Islet of Langerhans (tissue), 1 donor: Measurements from ENCODE around the gene SMAGP.
"Not testable (repeated sequence)": the region's sequence is repeated elsewhere in the genome, so short reads cannot be mapped to it uniquely, and the experiment has no call there.

Source experiments
- FAIRE-seq: peaks from one replicate; lab custom pipeline; 2011; peaks lifted over from hg19 to GRCh38; lab: Jason Lieb, UNC

Gene SMAGP

DNA sequence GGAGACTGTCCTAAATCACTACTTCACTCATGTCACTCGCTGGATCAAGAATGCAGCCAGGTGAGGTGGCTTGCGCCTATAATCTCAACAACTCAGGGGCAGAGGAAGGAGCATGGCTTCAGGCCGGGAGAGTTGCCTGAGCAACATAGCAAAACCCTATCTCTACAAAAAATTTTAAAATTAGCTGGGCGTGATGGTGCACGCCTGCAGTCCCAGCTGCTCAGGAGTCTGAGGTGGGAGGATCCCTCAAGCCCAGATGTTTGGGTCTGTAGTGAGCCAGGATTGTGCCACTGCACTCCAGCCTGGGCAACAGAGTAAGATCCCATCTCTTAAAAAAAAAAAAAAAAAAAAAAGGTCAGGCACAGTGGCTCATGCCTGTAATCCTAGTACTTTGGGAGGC lies 5.9 kb downstream of the SMAGP start:
- no peak for FAIRE-seq

DNA sequence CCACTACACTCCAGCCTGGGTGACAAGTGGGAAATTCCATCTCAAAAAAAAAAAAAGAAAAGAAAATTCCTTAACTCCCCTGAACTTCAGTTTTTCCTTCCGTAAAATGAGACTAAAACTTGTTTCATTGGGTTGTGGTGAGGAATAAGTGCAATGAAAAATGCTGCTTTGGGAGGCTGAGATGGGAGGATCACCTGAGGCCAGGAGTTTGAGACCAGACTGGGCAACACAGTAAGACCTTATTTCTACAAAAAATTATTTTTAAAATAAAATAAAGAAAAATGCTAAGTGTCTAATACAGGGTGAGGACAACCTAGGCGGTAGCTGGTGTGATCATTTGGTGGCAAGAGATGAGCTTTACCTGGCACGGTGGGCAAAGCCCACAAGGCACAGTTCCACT lies 6.9 kb downstream of the SMAGP start:
- FAIRE-seq, result no peak

- FAIRE-seq, result no peak
Measured at GRCh38 chr12:51262758-51263177, 7.4 kb downstream of the SMAGP start.

- not testable (repeated sequence) for FAIRE-seq
Measured at GRCh38 chr12:51259600-51259999, 10.6 kb downstream of the SMAGP start.

DNA sequence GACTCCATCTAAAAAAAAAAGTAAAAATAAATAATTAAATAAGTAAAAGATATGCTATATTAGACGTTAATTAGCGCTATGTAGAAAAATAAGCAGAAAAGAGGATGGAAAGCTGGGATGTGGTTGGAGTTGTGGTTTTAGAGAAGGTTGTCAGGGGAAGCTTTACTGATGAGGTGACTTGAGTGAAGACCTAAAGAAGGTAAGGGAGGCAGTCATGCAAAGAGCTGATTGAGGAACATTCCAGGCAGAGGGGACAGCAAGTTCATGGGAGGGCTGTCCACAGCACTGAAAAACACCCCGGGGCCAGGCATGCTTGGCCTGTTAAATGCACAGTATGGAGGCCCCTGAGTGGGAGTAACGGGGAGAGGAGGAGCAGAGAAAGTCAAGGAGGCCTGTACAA lies 15.7 kb downstream of the SMAGP start:
- FAIRE-seq, result no peak

DNA sequence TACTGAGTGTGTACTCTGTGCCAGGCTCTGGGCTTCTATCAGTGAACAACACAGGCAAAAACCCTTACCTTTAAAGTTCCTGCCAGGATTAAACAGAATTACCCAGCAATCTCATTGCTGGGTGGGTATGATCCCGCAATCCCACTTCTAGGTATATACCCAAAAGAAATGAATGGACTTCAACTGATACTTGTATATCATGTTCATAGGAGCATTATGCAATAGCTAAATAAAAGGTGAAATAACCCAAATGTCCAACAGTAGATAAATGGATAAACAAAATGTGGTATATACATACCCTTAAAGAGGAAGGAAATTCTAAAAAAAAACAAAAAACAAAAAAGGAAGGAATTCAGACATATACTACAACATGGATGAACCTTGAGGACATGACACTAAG lies 16.9 kb downstream of the SMAGP start:
- no peak for FAIRE-seq

DNA sequence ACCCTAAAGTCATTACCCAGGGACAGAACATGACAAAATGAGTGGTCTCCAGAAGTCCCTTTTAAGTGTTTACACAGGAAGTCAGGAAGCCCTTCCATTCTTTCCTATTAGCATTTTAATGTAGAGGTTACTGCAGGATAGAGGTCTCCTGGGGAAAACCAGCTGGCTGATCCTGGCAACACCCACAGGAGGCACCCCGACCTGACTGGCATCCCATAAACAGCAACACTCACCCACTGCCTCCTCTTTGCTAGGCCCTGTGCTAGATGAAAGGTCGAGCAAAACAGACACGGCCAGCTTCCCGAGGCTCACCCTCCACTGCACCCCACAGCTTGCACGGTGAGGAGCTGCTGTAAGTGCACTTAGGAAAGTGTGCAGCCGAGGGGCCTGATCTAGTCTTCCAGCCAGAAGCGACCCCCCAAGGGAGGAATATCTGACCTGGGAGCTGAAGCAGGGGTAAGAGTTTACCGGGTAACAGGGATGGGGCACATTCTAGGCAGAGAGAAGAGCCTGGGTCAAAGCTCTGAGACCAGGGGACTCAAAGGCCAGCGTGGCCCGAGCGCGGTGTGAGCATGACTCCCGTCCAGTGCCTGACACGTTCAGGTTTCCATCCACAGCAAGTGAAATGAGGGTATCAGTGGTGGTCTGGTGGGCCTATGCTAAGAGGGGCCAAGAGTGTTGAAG lies 22.6 kb downstream of the SMAGP start:
- no peak for FAIRE-seq

GRCh38 chr12:51246254-51246853 lies 23.9 kb downstream of the SMAGP start:
- no peak for FAIRE-seq

DNA sequence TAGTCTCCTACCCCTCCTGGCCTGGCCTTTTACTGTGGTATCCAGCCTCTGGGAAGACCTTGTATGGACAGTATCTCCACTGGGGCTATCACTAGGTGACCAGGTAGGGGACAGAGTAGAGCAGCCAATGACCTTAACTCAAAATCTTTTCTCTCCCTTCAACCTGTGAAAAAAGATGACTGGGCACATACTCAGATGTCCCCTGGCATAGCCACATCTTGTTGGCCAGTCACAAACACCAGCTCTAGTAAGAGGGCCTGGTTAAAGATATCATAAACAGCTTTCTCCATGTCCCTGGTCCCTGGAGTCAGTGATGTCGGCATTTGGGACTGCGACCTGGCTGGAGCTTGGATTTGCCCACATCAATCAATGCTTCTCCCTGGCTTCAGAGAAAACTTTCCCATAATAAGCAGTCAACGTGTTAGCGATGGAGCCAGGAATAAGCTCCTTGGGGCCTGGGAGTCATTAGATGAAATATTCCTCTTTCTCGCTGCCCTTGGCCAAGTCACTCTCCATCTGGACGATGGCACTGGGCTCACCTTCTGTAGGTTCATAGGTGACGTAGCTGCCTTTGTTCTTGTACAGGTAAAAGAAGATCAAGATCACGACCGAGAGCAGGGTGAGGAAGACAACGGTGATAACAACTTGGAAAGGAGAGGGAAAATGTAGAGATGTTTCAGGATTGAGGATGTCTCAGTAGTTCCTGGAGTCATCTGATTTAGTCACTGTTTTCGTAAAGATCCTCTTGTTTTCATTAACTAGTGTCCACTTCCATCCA lies 24.6 kb downstream of the SMAGP start:
- no peak for FAIRE-seq

DNA sequence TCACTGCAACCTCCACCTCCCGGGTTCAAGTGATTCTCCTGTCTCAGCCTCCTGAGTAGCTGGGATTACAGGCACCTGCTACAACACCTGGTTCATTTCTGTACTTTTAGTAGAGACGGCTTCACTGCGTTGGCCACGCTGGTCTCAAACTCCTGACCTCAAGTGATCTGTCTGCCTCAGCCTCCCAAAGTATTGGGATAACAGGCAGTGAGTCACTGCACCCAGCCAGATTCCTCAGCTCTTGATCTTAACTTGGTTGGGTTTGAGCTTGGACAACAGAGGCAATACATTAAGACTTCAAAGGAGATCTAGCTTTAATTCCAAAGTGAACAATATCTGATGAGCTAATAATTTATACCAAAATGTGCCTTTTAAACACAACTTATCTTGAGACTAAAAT lies 25.9 kb downstream of the SMAGP start:
- no peak for FAIRE-seq

DNA sequence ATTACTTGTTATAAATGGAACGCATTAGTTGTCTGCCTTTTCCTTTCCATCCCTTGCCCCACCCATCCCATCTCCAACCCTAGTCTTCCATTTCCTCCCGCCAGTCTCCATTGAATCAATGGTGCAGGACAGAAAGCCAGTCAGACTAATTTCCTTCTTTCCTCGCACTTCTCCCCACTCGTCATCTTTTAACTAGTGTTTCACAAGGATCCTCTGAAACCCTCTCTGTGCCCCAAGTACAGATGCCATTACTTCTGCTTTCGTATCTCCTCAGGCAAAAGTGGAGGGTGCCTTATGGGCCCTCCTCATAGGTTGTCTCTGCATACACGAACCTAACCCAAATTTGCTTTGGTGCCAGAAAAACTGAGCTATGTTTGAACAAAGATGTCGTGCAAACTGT lies 27.3 kb downstream of the SMAGP start:
- FAIRE-seq, result no peak

- FAIRE-seq, result no peak
Measured at GRCh38 chr12:51242120-51242519, 28.1 kb downstream of the SMAGP start.

- FAIRE-seq, result no peak
Measured at GRCh38 chr12:51240971-51241370, 29.2 kb downstream of the SMAGP start.

DNA sequence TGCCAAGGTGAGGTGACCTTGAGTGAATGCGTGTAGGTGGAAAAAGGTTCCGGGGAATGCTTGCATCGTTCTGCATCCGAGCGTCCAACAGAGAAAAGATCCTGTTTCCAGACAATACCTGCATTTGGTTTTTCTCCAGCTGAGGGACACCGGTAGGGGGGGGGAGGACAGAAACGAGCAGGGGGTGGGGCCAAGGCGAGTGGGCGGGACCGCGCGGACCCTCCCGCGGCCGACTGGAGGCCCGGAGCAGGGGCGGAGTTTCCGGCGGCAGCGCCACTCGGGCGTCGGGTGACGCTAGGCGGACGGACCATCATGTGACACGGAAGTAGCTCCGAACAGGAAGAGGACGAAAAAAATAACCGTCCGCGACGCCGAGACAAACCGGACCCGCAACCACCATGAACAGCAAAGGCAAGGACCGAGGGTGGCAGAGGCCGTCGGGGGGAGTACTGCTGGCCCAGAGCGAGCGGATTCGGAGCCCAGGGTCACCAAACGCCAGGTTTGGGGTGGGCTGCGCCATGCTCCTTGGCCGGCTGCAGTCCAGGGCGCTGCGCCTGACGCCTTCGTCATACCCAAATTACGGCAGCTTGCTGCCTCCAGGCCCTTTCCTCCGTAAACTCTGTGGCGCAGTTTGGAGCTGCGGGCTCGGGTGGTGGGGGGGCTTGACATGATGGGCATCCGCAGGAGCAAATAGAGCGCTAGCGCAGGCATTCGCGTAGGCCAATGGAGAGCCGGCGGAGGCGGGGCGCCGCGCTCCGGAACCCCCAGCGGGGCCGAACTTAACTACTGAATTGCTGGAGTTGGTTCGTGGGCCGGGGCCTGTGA lies 31.5 kb downstream of the SMAGP start, which contains the start of gene DAZAP2:
TSS of gene DAZAP2 (plus strand) at position 317 of the 825 bp plus-strand sequence. CDS start at position 399, 82 bp downstream.
- FAIRE-seq, result no peak

- FAIRE-seq, result no peak
Measured at GRCh38 chr12:51238037-51238509, 32.1 kb downstream of the SMAGP start.

DNA sequence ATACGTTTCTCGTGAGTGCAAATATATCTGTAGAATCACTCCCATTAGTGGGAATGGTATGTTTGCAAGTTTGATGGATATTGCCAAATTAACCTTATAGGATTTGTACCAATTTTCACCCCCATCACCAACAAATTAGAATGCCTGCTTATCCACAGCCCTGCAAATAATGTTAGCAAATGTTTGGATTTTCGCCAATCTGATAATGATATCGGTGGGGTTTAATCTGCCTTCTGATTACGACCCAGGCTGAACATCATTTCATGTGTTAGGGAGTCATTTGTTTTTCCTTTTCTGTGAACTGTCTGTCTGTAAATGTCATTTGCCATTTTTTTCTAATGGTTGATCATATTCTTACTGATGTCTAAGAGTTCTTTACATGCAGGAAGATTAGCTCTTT lies 35.7 kb downstream of the SMAGP start:
- no peak for FAIRE-seq

DNA sequence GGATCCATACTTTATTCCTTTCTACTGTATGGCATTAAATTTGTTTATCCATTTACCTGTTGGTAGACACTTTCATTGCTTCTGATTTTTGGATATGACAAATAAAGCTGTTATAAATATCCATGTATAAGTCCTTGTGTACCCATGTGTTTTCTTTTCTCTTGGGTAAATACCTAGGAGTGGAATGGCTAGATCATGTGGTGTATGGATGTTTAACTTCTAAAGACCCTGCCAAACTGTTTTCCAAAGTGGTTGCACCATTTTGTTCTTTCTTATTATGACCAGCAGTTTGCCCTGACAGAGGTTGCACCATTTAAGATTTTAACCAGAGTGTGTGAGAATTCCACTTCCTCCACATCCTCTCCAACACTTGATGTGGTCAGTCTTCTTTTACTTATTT lies 37.6 kb downstream of the SMAGP start:
- FAIRE-seq, result no peak

DNA sequence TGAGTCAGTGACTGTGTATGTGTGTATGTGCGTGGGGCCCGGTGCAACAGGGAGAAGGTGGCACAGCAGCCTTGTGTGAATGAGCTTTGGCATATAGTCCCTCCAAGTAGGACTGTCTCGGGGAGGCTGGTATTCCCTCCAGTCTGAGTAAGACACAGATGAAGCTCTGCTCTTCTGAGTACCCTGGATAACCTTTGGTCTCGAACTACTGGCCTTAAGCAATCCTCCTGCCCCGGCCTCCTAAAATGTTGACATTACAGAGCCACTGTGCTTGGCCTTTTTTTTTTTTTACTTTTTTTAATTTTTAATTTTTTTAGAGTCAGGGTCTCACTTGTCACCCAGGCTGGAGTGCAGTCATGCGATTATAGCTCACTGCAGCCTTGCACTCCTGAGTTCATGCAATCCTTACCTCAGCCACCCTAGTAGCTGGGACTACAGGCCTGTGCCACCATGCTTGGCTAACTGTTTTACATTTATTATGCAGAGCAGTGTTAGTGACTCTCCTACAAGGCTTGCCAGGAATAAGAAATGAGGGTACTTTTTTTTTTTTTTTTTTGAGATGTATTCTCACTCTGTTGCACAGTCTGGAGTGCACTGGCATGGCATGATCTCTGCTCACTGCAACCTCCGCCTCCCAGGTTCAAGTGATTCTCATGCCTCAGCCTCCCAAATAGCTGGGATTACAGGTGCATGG lies 41.0 kb downstream of the SMAGP start:
- no peak for FAIRE-seq

DNA sequence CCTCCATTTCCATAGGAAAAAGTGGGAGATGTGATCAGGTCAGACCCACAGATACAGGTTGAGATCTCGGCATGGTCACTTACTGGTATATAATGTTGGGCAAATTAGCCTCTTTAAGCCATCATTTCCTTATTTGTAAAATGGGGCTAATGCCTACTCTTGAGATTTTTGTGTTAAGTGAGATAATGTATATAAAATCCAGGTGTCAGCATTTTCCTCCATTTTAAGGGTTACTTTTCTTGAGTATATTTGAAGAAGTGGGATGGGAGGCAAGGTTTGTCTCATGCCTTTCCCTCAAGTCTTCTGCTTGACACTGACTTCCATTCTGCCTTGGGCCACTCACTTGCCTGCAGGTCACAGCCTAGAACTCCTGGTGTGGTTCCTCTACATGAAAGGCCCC lies 42.3 kb downstream of the SMAGP start:
- FAIRE-seq, result no peak

DNA sequence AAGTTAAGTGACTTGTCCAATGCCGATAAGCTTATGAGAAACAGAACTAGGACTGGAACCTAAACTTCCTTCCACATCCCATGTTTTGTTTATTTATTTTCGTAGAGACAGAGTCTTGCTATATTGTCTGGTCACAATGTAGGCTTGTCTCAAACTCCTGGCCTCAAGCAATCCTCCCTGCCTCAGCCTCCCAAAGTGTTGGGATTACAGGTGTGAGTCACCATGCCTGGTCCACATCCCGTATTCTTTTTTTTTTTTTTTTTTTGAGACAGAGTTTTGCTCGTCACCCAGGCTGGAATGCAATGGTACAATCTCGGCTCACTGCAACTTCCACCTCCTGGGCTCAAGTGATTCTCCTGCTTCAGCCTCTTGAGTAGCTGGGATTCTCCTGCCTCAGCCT lies 43.1 kb downstream of the SMAGP start:
- FAIRE-seq, result not testable (repeated sequence)

DNA sequence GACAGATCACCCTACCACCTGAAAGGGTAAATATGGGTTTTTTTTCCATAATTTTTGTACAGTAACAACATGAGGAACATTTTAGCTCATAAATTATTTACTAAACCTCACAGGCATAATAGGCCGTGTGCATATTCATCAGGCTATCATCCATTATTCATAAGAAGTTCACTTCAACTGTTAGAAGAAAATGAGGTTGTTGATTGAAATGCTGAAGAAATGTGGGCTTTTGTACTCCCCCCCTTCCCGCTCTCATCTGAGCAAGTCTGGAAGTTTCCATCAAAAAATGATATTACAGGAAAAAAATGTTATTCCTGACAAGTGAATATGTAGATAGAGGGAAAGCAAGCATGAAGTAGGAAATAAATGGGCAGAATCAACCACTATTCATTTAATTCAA lies 44.4 kb downstream of the SMAGP start:
- no peak for FAIRE-seq

GRCh38 chr12:51225234-51225633 lies 45.0 kb downstream of the SMAGP start:
- FAIRE-seq, result no peak
